ENCODE measurements around the gene GNGT2. TPM values are rescaled to one million over a fixed set of nuclear protein-coding genes. Genes with fewer than 3 reads are reported as not detected.

Gene GNGT2
- total RNA-seq, 1 experiment from 2014 or later = 9.4 TPM

DNA sequence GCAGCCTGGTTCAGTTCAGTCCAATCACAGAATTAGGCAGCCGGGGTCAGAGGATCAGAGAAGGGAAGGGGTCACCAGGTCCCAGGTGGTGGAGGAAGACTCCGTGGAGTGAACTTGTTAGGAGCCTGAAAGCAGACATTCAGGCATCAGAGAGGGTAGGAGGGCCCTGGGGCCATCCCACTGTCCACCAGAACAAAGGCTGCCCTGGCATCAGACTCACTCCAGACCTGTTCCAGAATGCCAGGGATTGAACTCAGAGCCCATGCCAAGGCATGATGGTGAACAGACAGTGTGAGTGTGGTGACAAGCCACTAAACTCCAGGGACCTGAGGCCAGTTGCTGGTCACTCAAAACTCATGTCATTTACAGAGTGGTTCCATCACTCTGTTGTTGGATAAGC, 40.2 kb downstream of the GNGT2 start:
- Histone ChIP-seq H3K9me3 (ENCODE audit: insufficient read depth, low read depth) (no peaks in the 10 kb centered on the region), H4K20me1 (ENCODE audit: insufficient read depth) (no peaks in the 10 kb centered on the region), H3K27ac (no peak overlapping the region), H3K4me3 (no peak overlapping the region), H3K79me2 (ENCODE audit: low read depth) (no peaks in the 10 kb centered on the region), H3F3A (ENCODE audit: insufficient read depth, low read depth) (no peaks in the 10 kb centered on the region), H3K4me1 (replicated peaks; ENCODE audit: insufficient read depth) (no peaks in the 10 kb centered on the region), H3K9me2 (ENCODE audit: insufficient read depth) (no peaks in the 10 kb centered on the region), H2AFZ (no peak overlapping the region), H3K27me3 (ENCODE audit: insufficient read depth, low read depth) (peaks cover 94% of the 10 kb centered on the region), H3K4me2 (no peak overlapping the region), H3K36me3 (ENCODE audit: low read depth) (no peaks in the 10 kb centered on the region)
- TF ChIP-seq, protein P1, sequence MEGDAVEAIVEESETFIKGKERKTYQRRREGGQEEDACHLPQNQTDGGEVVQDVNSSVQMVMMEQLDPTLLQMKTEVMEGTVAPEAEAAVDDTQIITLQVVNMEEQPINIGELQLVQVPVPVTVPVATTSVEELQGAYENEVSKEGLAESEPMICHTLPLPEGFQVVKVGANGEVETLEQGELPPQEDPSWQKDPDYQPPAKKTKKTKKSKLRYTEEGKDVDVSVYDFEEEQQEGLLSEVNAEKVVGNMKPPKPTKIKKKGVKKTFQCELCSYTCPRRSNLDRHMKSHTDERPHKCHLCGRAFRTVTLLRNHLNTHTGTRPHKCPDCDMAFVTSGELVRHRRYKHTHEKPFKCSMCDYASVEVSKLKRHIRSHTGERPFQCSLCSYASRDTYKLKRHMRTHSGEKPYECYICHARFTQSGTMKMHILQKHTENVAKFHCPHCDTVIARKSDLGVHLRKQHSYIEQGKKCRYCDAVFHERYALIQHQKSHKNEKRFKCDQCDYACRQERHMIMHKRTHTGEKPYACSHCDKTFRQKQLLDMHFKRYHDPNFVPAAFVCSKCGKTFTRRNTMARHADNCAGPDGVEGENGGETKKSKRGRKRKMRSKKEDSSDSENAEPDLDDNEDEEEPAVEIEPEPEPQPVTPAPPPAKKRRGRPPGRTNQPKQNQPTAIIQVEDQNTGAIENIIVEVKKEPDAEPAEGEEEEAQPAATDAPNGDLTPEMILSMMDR (conservative IDR thresholded peaks at IDR 0.05) = no peak
- TF ChIP-seq EZH2 (IDR thresholded peaks at IDR 0.05; ENCODE audit: low read depth) = no peak
- DNase-seq = no peak
- intact Hi-C loops (cut with micrococcal nuclease; ENCODE audit: unreplicated experiment) = no loop called here
- POLR2A ChIA-PET (ENCODE audit: unreplicated experiment) = no interaction called here
- CTCF ChIA-PET = no interaction called here
- BruUV-seq (replicated peaks) = no TSS peak

DNA sequence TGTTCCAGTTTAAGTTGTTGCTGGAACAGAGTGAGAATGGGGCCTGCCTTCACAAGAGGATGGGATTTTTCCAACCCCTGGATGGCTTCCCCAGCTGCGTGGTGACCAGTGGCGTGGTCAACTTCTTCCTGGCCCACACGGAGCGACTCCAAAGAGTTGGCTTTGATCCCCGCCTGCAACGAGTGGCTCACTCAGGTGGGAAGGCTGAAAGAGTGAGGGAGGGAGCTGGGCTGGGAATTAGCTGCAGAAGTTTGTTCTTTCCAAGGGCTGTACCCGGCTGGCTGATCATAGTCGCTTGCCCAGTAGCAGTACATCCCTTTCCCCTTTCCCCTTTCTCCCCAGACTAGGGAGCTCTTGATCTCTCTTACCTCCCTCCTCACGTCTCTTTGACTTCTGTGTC, 41.7 kb downstream of the GNGT2 start:
- no peaks in the 10 kb centered on the region for H3K9me2 ChIP-seq (ENCODE audit: insufficient read depth)
- H3K27ac ChIP-seq = no peak overlapping the region
- H2AFZ ChIP-seq = no peak overlapping the region
- CTCF ChIA-PET = interaction anchor here (0.7 kb wide), 1 partner anchor 60 kb away, joined by 3 read pairs; no protein-coding TSS in a partner anchor
- peaks cover 91% of the 10 kb centered on the region for H3K27me3 ChIP-seq (ENCODE audit: insufficient read depth, low read depth)
- no peaks in the 10 kb centered on the region for H3F3A ChIP-seq (ENCODE audit: insufficient read depth, low read depth)
- no peaks in the 10 kb centered on the region for H4K20me1 ChIP-seq (ENCODE audit: insufficient read depth)
- no peak overlapping the region for H3K4me2 ChIP-seq
- POLR2A ChIA-PET (ENCODE audit: unreplicated experiment) = no interaction called here
- no peaks in the 10 kb centered on the region for H3K9me3 ChIP-seq (ENCODE audit: insufficient read depth, low read depth)
- H3K79me2 ChIP-seq (ENCODE audit: low read depth) = no peaks in the 10 kb centered on the region
- no peak overlapping the region for H3K4me3 ChIP-seq
- BruUV-seq (replicated peaks) = no TSS peak
- no peaks in the 10 kb centered on the region for H3K36me3 ChIP-seq (ENCODE audit: low read depth)
- no peak for DNase-seq
- no peaks in the 10 kb centered on the region for H3K4me1 ChIP-seq (replicated peaks; ENCODE audit: insufficient read depth)
- intact Hi-C loops (cut with micrococcal nuclease; ENCODE audit: unreplicated experiment) = no loop called here
- no peak for TF ChIP-seq EZH2 (IDR thresholded peaks at IDR 0.05; ENCODE audit: low read depth)
- TF ChIP-seq, protein P1 (conservative IDR thresholded peaks at IDR 0.05) = no peak

DNA sequence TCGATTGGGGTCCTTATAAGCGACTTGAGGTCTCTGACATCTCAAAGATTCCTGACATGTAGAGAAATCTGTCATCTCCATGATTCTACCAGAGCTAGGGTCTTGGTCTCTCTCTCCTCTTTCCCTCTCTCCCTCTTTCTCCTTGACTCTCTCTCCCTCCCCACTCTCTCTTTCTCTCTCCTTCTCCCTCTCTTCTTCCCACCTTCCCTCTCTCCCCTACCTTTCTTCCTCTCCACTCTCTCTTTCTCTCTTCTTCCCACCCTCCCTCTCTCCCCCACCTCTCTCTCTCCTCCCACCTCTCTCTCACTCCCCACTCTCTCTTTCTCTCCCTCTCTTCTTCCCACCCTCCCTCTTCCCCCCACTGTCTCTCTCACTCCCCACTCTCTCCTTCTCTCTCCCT, 45.2 kb downstream of the GNGT2 start:
- CTCF ChIA-PET = no interaction called here
- Histone ChIP-seq H3K27me3 (ENCODE audit: insufficient read depth, low read depth) (peaks cover 60% of the 10 kb centered on the region), H3K4me1 (replicated peaks; ENCODE audit: insufficient read depth) (no peaks in the 10 kb centered on the region), H3K9me2 (ENCODE audit: insufficient read depth) (no peaks in the 10 kb centered on the region), H3K9me3 (ENCODE audit: insufficient read depth, low read depth) (no peaks in the 10 kb centered on the region), H3K4me3 (no peak overlapping the region), H4K20me1 (ENCODE audit: insufficient read depth) (no peaks in the 10 kb centered on the region), H2AFZ (no peak overlapping the region), H3K36me3 (ENCODE audit: low read depth) (no peaks in the 10 kb centered on the region), H3K79me2 (ENCODE audit: low read depth) (no peaks in the 10 kb centered on the region), H3K27ac (no peak overlapping the region), H3K4me2 (no peak overlapping the region), H3F3A (ENCODE audit: insufficient read depth, low read depth) (no peaks in the 10 kb centered on the region)
- BruUV-seq (replicated peaks) = no TSS peak
- intact Hi-C loops (cut with micrococcal nuclease; ENCODE audit: unreplicated experiment) = no loop called here
- no peak for DNase-seq
- TF ChIP-seq, protein P1 (conservative IDR thresholded peaks at IDR 0.05) = no peak
- TF ChIP-seq EZH2 (IDR thresholded peaks at IDR 0.05; ENCODE audit: low read depth) = no peak
- POLR2A ChIA-PET (ENCODE audit: unreplicated experiment) = no interaction called here

Measured in PC-9 (cell line).